ENCODE data around the gene SLAMF8.

Gene SLAMF8

GRCh38 chr1:159853417-159854115 is 26.9 kb downstream of the SLAMF8 start:
- H3K27me3 ChIP-seq (ENCODE audit: insufficient read depth, poor library complexity, severe bottlenecking): peaks cover 16% of the 10 kb centered on the region
- H3K27ac ChIP-seq (replicated peaks): no peak overlapping the region
- TF ChIP-seq SPI1 (IDR thresholded peaks at IDR 0.05; ENCODE audit: borderline replicate concordance, low read depth): no peak
- no peak for TF ChIP-seq CTCF (IDR thresholded peaks at IDR 0.05; ENCODE audit: insufficient read depth, low read length)
- no peak for TF ChIP-seq GABPA (IDR thresholded peaks at IDR 0.05; ENCODE audit: low read depth)
- TF ChIP-seq POLR2AphosphoS5 (IDR thresholded peaks at IDR 0.05; ENCODE audit: low read depth): no peak
- no peak for TF ChIP-seq REST (IDR thresholded peaks at IDR 0.05; ENCODE audit: insufficient replicate concordance, low read depth)
- no peak overlapping the region for H3K4me3 ChIP-seq (replicated peaks; ENCODE audit: insufficient read depth, low read length)
- DNase-seq (ENCODE audit: low read depth in 1 of 2, low spot score in 1 of 2): no peak

GRCh38 chr1:159854116-159854692 is 27.5 kb downstream of the SLAMF8 start:
- TF ChIP-seq REST (IDR thresholded peaks at IDR 0.05; ENCODE audit: insufficient replicate concordance, low read depth): no peak
- no peak for TF ChIP-seq GABPA (IDR thresholded peaks at IDR 0.05; ENCODE audit: low read depth)
- TF ChIP-seq CTCF (IDR thresholded peaks at IDR 0.05; ENCODE audit: insufficient read depth, low read length): no peak
- TF ChIP-seq POLR2AphosphoS5 (IDR thresholded peaks at IDR 0.05; ENCODE audit: low read depth): no peak
- no peak for TF ChIP-seq SPI1 (IDR thresholded peaks at IDR 0.05; ENCODE audit: borderline replicate concordance, low read depth)
- no peak overlapping the region for H3K27ac ChIP-seq (replicated peaks)
- peak overlapping the region; percentile 46 for H3K4me3 ChIP-seq (replicated peaks; ENCODE audit: insufficient read depth, low read length)
- DNase-seq (ENCODE audit: low read depth in 1 of 2, low spot score in 1 of 2): no peak
- H3K27me3 ChIP-seq (ENCODE audit: insufficient read depth, poor library complexity, severe bottlenecking): peaks cover 16% of the 10 kb centered on the region

GRCh38 chr1:159854693-159855192 is 28.1 kb downstream of the SLAMF8 start:
- DNase-seq (ENCODE audit: low read depth in 1 of 2, low spot score in 1 of 2): peak; percentile 46 to 58
- H3K4me3 ChIP-seq (replicated peaks; ENCODE audit: insufficient read depth, low read length): peak overlapping the region; percentile 46
- no peak overlapping the region for H3K27ac ChIP-seq (replicated peaks)
- H3K27me3 ChIP-seq (ENCODE audit: insufficient read depth, poor library complexity, severe bottlenecking): peaks cover 16% of the 10 kb centered on the region
- TF ChIP-seq GABPA (IDR thresholded peaks at IDR 0.05; ENCODE audit: low read depth): no peak
- no peak for TF ChIP-seq CTCF (IDR thresholded peaks at IDR 0.05; ENCODE audit: insufficient read depth, low read length)
- no peak for TF ChIP-seq REST (IDR thresholded peaks at IDR 0.05; ENCODE audit: insufficient replicate concordance, low read depth)
- no peak for TF ChIP-seq SPI1 (IDR thresholded peaks at IDR 0.05; ENCODE audit: borderline replicate concordance, low read depth)
- TF ChIP-seq POLR2AphosphoS5 (IDR thresholded peaks at IDR 0.05; ENCODE audit: low read depth): no peak

All from HL-60 (cell line).